ENCODE results near the gene INTS12.

The INTS12 gene

GRCh38 chr4:105644257-105644656 lies 64.2 kb downstream of the INTS12 start:
- H3K9me3 ChIP-seq (replicated peaks in 1 of 11), result no peaks in the 10 kb centered on the region
- H3K27me3 ChIP-seq, result no peaks in the 10 kb centered on the region
- no peaks in the 10 kb centered on the region for H4K20me1 ChIP-seq
- no peak overlapping the region for H3K4me2 ChIP-seq
- no peak overlapping the region for H3K4me3 ChIP-seq
- H3K4me1 ChIP-seq, result no peaks in the 10 kb centered on the region
- no peak for TF ChIP-seq Cebpa-rat (IDR thresholded peaks at IDR 0.05)
- no peak overlapping the region for H3K27ac ChIP-seq
- H3K36me3 ChIP-seq, result no peaks in the 10 kb centered on the region
- no peak overlapping the region for H3K9ac ChIP-seq

- Histone ChIP-seq H3K9ac (no peak overlapping the region), H3K4me2 (no peak overlapping the region), H4K20me1 (no peaks in the 10 kb centered on the region), H3K9me3 (replicated peaks in 1 of 11) (no peaks in the 10 kb centered on the region), H3K4me3 (no peak overlapping the region), H3K27me3 (no peaks in the 10 kb centered on the region), H3K27ac (no peak overlapping the region), H3K4me1 (peaks cover 0 to 18% (median 2%) of the 10 kb centered on the region in 10 experiments; a peak in 9 of 20 replicates), H3K36me3 (no peaks in the 10 kb centered on the region)
- no peak for TF ChIP-seq Cebpa-rat (IDR thresholded peaks at IDR 0.05)
Observed at GRCh38 chr4:105641845-105642244, 66.6 kb downstream of the INTS12 start.

GRCh38 chr4:105637408-105638176 lies 70.9 kb downstream of the INTS12 start:
- Histone ChIP-seq H3K4me1 (peaks cover 0 to 38% (median 13%) of the 10 kb centered on the region in 10 experiments; a peak in 14 of 20 replicates), H3K36me3 (no peaks in the 10 kb centered on the region), H3K9me3 (replicated peaks in 1 of 11) (no peaks in the 10 kb centered on the region), H3K4me2 (peak overlapping the region in 4 of 11 experiments; percentile 19 to 74 (median 51); a peak in 7 of 22 replicates), H3K4me3 (no peak overlapping the region), H3K27me3 (no peaks in the 10 kb centered on the region), H3K27ac (no peak overlapping the region), H3K9ac (no peak overlapping the region), H4K20me1 (no peaks in the 10 kb centered on the region)
- no peak for TF ChIP-seq Cebpa-rat (IDR thresholded peaks at IDR 0.05)

- Histone ChIP-seq H3K4me2 (peak overlapping the region in 9 of 11 experiments; percentile 13 to 66 (median 46); a peak in 12 of 22 replicates), H3K27ac (no peak overlapping the region), H3K9ac (no peak overlapping the region), H3K36me3 (no peaks in the 10 kb centered on the region), H3K27me3 (no peaks in the 10 kb centered on the region), H3K4me3 (no peak overlapping the region), H4K20me1 (no peaks in the 10 kb centered on the region), H3K4me1 (peaks cover 0 to 38% (median 13%) of the 10 kb centered on the region in 10 experiments; a peak in 14 of 20 replicates), H3K9me3 (replicated peaks in 1 of 11) (no peaks in the 10 kb centered on the region)
- TF ChIP-seq Cebpa-rat (IDR thresholded peaks at IDR 0.05), result no peak
Observed at GRCh38 chr4:105634402-105635080, 73.9 kb downstream of the INTS12 start.

GRCh38 chr4:105633241-105633640 lies 75.2 kb downstream of the INTS12 start:
- no peak overlapping the region for H3K9ac ChIP-seq

More at GRCh38 chr4:105633241-105633640, 75.2 kb downstream of the INTS12 start:
- Histone ChIP-seq H3K4me2 (no peak overlapping the region), H3K27ac (no peak overlapping the region), H3K36me3 (no peaks in the 10 kb centered on the region), H3K9me3 (replicated peaks in 1 of 11) (no peaks in the 10 kb centered on the region), H3K4me1 (peaks cover 0 to 34% (median 13%) of the 10 kb centered on the region in 10 experiments; a peak in 14 of 20 replicates), H3K27me3 (no peaks in the 10 kb centered on the region), H4K20me1 (no peaks in the 10 kb centered on the region), H3K4me3 (no peak overlapping the region)
- TF ChIP-seq Cebpa-rat (IDR thresholded peaks at IDR 0.05), result no peak
